ENCODE data around the gene AGBL1.

AGBL1 gene

GRCh38 chr15:86557018-86557550 lies 477.4 kb downstream of the AGBL1 start:
- TF ChIP-seq ZNF501 (tag by site-specific recombination; IDR thresholded peaks at IDR 0.05) (no peak), PRDM4 (tag by site-specific recombination; IDR thresholded peaks at IDR 0.05) (no peak), ZFHX2 (tag by site-specific recombination; conservative IDR thresholded peaks at IDR 0.05) (no peak), ZNF121 (tag by site-specific recombination; IDR thresholded peaks at IDR 0.05) (no peak), ZBTB20 (tag by site-specific recombination; IDR thresholded peaks at IDR 0.05) (no peak), HOXD13 (CRISPR knock-in tag; IDR thresholded peaks at IDR 0.05; ENCODE audit: borderline replicate concordance) (no peak), ZNF366 (tag by site-specific recombination; conservative IDR thresholded peaks at IDR 0.05) (no peak), ZNF138 (tag by site-specific recombination; IDR thresholded peaks at IDR 0.05; ENCODE audit: borderline replicate concordance) (no peak), ZNF692 (tag by site-specific recombination; IDR thresholded peaks at IDR 0.05) (no peak), ZNF776 (tag by site-specific recombination; IDR thresholded peaks at IDR 0.05; ENCODE audit: borderline replicate concordance) (no peak), ZNF48 (tag by site-specific recombination; IDR thresholded peaks at IDR 0.05) (no peak)
- Histone ChIP-seq H3K36me3 (ENCODE audit: control insufficient read depth in 2 of 2, insufficient read depth in 1 of 2, low read length in 2 of 2) (no peaks in the 10 kb centered on the region), H3K27ac (ENCODE audit: extremely low read depth, low read depth, low read length) (no peak overlapping the region), H3K4me1 (ENCODE audit: control insufficient read depth, insufficient read depth, low read length) (peaks cover 30% of the 10 kb centered on the region), H3K4me3 (ENCODE audit: low read depth, low read length) (no peak overlapping the region), H3K9me3 (ENCODE audit: control insufficient read depth, insufficient read depth, low read depth, low read length) (no peaks in the 10 kb centered on the region)
- CTCF ChIA-PET = interaction anchor here (0.7 kb wide), 1 partner anchor 1179 kb away, joined by 3 read pairs; no protein-coding TSS in a partner anchor
- POLR2A ChIA-PET = no interaction called here

GRCh38 chr15:86558252-86558651 lies 478.6 kb downstream of the AGBL1 start:
- H3K4me3 ChIP-seq (ENCODE audit: low read depth, low read length) = no peak overlapping the region
- TF ChIP-seq ZNF449 (tag by site-specific recombination; IDR thresholded peaks at IDR 0.05) = no peak
- no peak for TF ChIP-seq ZNF324 (tag by site-specific recombination; IDR thresholded peaks at IDR 0.05)
- no peak for TF ChIP-seq ZNF621 (tag by site-specific recombination; IDR thresholded peaks at IDR 0.05)
- TF ChIP-seq ZFP3 (tag by site-specific recombination; IDR thresholded peaks at IDR 0.05; ENCODE audit: low read depth) = no peak
- TF ChIP-seq ZIC2 (tag by site-specific recombination; IDR thresholded peaks at IDR 0.05) = no peak
- TF ChIP-seq ZNF777 (tag by site-specific recombination; IDR thresholded peaks at IDR 0.05; ENCODE audit: borderline replicate concordance) = no peak
- no peak for TF ChIP-seq ZNF169 (tag by site-specific recombination; IDR thresholded peaks at IDR 0.05)
- no peak for TF ChIP-seq ZNF510 (tag by site-specific recombination; IDR thresholded peaks at IDR 0.05; ENCODE audit: insufficient replicate concordance)
- TF ChIP-seq ZNF843 (tag by site-specific recombination; IDR thresholded peaks at IDR 0.05) = no peak
- no peak for TF ChIP-seq ZBTB21 (tag by site-specific recombination; IDR thresholded peaks at IDR 0.05)
- no peak for TF ChIP-seq ZBTB11 (tag by site-specific recombination; conservative IDR thresholded peaks at IDR 0.05; ENCODE audit: low read depth)
- TF ChIP-seq ZNF548 (tag by site-specific recombination; IDR thresholded peaks at IDR 0.05) = no peak
- TF ChIP-seq ZNF248 (tag by site-specific recombination; IDR thresholded peaks at IDR 0.05) = no peak
- no peak for TF ChIP-seq SETDB1 (IDR thresholded peaks at IDR 0.05; ENCODE audit: insufficient read length, low read length)
- no peak for TF ChIP-seq ZNF707 (tag by site-specific recombination; IDR thresholded peaks at IDR 0.05)
- no peak for TF ChIP-seq KLF16 (tag by site-specific recombination; IDR thresholded peaks at IDR 0.05)
- TF ChIP-seq HOXC10 (CRISPR knock-in tag; IDR thresholded peaks at IDR 0.05) = no peak
- TF ChIP-seq ZNF561 (tag by site-specific recombination; IDR thresholded peaks at IDR 0.05; ENCODE audit: borderline replicate concordance) = no peak
- H3K27ac ChIP-seq (ENCODE audit: extremely low read depth, low read depth, low read length) = peak overlapping the region; percentile 38; the same call in 1 of the 2 replicates
- H3K9me3 ChIP-seq (ENCODE audit: control insufficient read depth, insufficient read depth, low read depth, low read length) = no peaks in the 10 kb centered on the region
- peaks cover 30% of the 10 kb centered on the region for H3K4me1 ChIP-seq (ENCODE audit: control insufficient read depth, insufficient read depth, low read length)
- H3K36me3 ChIP-seq (ENCODE audit: control insufficient read depth in 2 of 2, insufficient read depth in 1 of 2, low read length in 2 of 2) = no peaks in the 10 kb centered on the region
- POLR2A ChIA-PET = no interaction called here
- CTCF ChIA-PET = no interaction called here
